Smooth muscle cell (in vitro differentiated cells): ENCODE data around the gene ELAVL3. TPM values are rescaled to one million over a fixed set of nuclear protein-coding genes. Genes with fewer than 3 reads are reported as not detected.
"Not testable (repeated sequence)": the region's sequence is repeated elsewhere in the genome, so short reads cannot be mapped to it uniquely, and the experiment has no call there.

Source experiments
- DNase-seq: peaks from one replicate; lab custom pipeline; 2025; ENCODE audit not compliant: unreplicated experiment; lab: John Stamatoyannopoulos, UW
- H2AFZ ChIP-seq: fragments of 200-600 bp; sonication (generic); 2 replicates; pipeline ENCODE4 v1.6.0; 2016; ENCODE audit warnings: antibody characterized with exemption, low read depth, mild to moderate bottlenecking
- H3F3A ChIP-seq: fragments of 200-600 bp; sonication (generic); 2 replicates; pipeline ENCODE4 v1.6.0; 2017; ENCODE audit warnings: antibody characterized with exemption, low read depth
- H3K27ac ChIP-seq: fragments of 200-600 bp; sonication (generic); 2 replicates; pipeline ENCODE4 v1.5.1; 2016; ENCODE audit warnings: low read depth, mild to moderate bottlenecking
- H3K27me3 ChIP-seq: fragments of 200-600 bp; sonication (generic); 2 replicates; pipeline ENCODE4 v1.6.1; 2016; ENCODE audit warnings: low read depth, mild to moderate bottlenecking
- H3K36me3 ChIP-seq: fragments of 200-600 bp; sonication (generic); 2 replicates; pipeline ENCODE4 v1.5.1; 2016; ENCODE audit warnings: low read depth
- H3K4me1 ChIP-seq: fragments of 200-600 bp; sonication (generic); 2 replicates; pipeline ENCODE4 v1.5.1; 2016; ENCODE audit warnings: low read depth
- H3K4me2 ChIP-seq: fragments of 200-600 bp; sonication (generic); 2 replicates; pipeline ENCODE4 v1.6.0; 2016; ENCODE audit warnings: mild to moderate bottlenecking
- H3K4me3 ChIP-seq: fragments of 200-600 bp; sonication (generic); 2 replicates; pipeline ENCODE4 v1.5.1; 2016; ENCODE audit warnings: mild to moderate bottlenecking
- H3K79me2 ChIP-seq: fragments of 200-600 bp; sonication (generic); 2 replicates; pipeline ENCODE4 v1.6.0; 2016; ENCODE audit warnings: low read depth, mild to moderate bottlenecking
- H3K9ac ChIP-seq: fragments of 200-600 bp; sonication (generic); 2 replicates; pipeline ENCODE4 v1.6.0; 2016; ENCODE audit warnings: low read depth
- H3K9me3 ChIP-seq: fragments of 200-600 bp; sonication (generic); replicated peaks from 2 replicates; pipeline ENCODE4 v1.5.1; 2016; ENCODE audit warnings: low read depth
- H4K20me1 ChIP-seq: fragments of 200-600 bp; sonication (generic); 2 replicates; pipeline ENCODE4 v1.6.0; 2016; ENCODE audit warnings: low read depth
- WGBS: methylation state at CpG from one replicate; pipeline ENCODE4 v1.1.7; 2016; ENCODE audit warnings: low lambda C conversion rate; 5-methylcytosine and 5-hydroxymethylcytosine counted together
- polyA plus RNA-seq: library from polyadenylated mRNA; unstranded; fragments of >200 nt; fragmentation: Nextera tagmentation; extraction: Ambion mirVana; gene quantifications from 2 replicates; pipeline ENCODE4 v1.2.1, GENCODE V29; 2016
- total RNA-seq: library from RNA; depleted of rRNA; stranded (reverse); fragments of >200 nt; gene quantifications from 2 replicates; pipeline ENCODE4 v1.2.3, GENCODE V29; 2014
- TF ChIP-seq, protein P1 (sequence below): fragments of 200-600 bp; sonication (generic); IDR thresholded peaks from 2 replicates; pipeline ENCODE4 v1.5.1; 2017; ENCODE audit warnings: borderline replicate concordance, mild to moderate bottlenecking, antibody characterized with exemption; ENCODE audit not compliant: insufficient read depth, poor library complexity, severe bottlenecking

The ELAVL3 gene
- total and polyA plus RNA-seq, 2 experiments from 2014 or later, result not detected

DNA sequence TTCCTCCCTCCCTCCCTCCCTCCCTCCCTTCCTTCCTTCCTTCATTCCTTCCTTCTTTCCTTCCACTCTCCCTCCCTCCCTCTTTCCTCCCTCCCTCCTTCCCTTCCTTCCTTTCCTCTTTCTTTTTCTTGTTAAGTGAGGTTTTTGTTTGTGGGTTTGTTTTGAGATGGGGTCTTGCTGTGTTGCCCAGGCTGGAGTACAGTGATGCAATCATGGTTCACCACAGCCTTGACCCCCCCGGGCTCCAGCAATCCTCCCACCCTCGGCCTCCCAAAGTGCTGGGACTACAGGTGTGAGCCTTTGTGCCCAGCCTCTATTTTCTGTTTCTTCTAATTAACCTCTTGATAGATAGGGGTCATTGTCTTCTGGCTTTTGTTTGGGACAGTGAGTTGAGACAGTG lies 19.4 kb downstream of the ELAVL3 start:
- no peaks in the 10 kb centered on the region for H3K9me3 ChIP-seq
- no peaks in the 10 kb centered on the region for H3K4me1 ChIP-seq
- no peak for DNase-seq
- no peaks in the 10 kb centered on the region for H3K36me3 ChIP-seq
- H3K79me2 ChIP-seq, result no peaks in the 10 kb centered on the region
- H3K27ac ChIP-seq, result no peak overlapping the region
- H3K9ac ChIP-seq, result no peak overlapping the region
- no peaks in the 10 kb centered on the region for H3K27me3 ChIP-seq
- H3K4me2 ChIP-seq, result no peak overlapping the region
- H4K20me1 ChIP-seq, result no peaks in the 10 kb centered on the region
- TF ChIP-seq, protein P1, sequence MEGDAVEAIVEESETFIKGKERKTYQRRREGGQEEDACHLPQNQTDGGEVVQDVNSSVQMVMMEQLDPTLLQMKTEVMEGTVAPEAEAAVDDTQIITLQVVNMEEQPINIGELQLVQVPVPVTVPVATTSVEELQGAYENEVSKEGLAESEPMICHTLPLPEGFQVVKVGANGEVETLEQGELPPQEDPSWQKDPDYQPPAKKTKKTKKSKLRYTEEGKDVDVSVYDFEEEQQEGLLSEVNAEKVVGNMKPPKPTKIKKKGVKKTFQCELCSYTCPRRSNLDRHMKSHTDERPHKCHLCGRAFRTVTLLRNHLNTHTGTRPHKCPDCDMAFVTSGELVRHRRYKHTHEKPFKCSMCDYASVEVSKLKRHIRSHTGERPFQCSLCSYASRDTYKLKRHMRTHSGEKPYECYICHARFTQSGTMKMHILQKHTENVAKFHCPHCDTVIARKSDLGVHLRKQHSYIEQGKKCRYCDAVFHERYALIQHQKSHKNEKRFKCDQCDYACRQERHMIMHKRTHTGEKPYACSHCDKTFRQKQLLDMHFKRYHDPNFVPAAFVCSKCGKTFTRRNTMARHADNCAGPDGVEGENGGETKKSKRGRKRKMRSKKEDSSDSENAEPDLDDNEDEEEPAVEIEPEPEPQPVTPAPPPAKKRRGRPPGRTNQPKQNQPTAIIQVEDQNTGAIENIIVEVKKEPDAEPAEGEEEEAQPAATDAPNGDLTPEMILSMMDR, result no peak
- no peaks in the 10 kb centered on the region for H3F3A ChIP-seq
- H2AFZ ChIP-seq, result no peak overlapping the region
- WGBS, result 75% methylated on average over 1 of the region's 2 CpGs
- H3K4me3 ChIP-seq, result no peak overlapping the region

DNA sequence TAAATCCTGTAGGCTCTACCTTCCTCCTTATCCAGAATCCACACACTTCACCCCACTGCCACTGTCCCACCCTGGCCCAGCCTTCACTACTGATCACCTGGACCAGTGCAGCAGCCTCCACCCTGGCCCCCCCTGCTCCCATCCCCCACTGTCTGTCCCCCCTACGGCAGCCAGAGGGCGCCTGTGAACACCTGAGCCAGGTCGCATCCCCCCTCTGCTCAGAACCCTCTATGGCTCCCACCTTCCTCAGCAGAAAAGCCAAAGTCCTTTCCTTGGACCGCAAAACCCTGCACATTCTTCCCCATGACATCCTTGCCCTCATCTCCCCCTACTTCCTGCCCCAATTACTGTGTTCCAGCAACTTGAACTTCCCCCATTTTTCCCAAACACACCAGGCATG lies 20.6 kb downstream of the ELAVL3 start:
- no peak overlapping the region for H3K4me3 ChIP-seq
- no peaks in the 10 kb centered on the region for H3K79me2 ChIP-seq
- no peaks in the 10 kb centered on the region for H3F3A ChIP-seq
- no peak for DNase-seq
- H3K36me3 ChIP-seq, result no peaks in the 10 kb centered on the region
- no peak overlapping the region for H3K9ac ChIP-seq
- H4K20me1 ChIP-seq, result no peaks in the 10 kb centered on the region
- TF ChIP-seq, protein P1, result peak; percentile 23
- H3K9me3 ChIP-seq, result no peaks in the 10 kb centered on the region
- WGBS, result 100% methylated on average over 1 of the region's 4 CpGs
- H3K4me1 ChIP-seq, result no peaks in the 10 kb centered on the region
- no peak overlapping the region for H3K4me2 ChIP-seq
- no peaks in the 10 kb centered on the region for H3K27me3 ChIP-seq
- H3K27ac ChIP-seq, result no peak overlapping the region
- H2AFZ ChIP-seq, result no peak overlapping the region

DNA sequence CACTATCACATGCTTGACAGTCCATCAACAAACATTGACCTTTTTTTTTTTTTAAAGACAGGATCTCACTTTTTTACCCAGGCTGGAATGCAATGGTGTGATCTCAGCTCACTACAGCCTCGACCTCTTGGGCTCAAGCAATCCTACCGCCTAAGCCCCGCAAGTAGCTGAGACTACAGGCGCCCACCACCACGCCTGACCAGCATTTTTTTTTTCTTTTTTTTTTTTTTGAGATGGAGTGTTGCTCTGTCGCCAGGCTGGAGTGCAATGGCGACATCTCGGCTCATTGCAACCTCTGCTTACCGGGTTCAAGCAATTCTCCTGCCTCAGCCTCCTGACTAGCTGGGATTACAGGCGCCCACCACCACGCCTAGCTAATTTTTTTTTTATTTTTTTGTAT lies 21.9 kb downstream of the ELAVL3 start:
- not testable (repeated sequence) for H3K36me3 ChIP-seq, H4K20me1 ChIP-seq, H3K9ac ChIP-seq, H2AFZ ChIP-seq, H3K27me3 ChIP-seq, H3K9me3 ChIP-seq, DNase-seq, H3K79me2 ChIP-seq, H3K4me3 ChIP-seq, H3K4me2 ChIP-seq, H3K27ac ChIP-seq, H3F3A ChIP-seq, H3K4me1 ChIP-seq
- 90% methylated on average over 11 of the region's 11 CpGs for WGBS

DNA sequence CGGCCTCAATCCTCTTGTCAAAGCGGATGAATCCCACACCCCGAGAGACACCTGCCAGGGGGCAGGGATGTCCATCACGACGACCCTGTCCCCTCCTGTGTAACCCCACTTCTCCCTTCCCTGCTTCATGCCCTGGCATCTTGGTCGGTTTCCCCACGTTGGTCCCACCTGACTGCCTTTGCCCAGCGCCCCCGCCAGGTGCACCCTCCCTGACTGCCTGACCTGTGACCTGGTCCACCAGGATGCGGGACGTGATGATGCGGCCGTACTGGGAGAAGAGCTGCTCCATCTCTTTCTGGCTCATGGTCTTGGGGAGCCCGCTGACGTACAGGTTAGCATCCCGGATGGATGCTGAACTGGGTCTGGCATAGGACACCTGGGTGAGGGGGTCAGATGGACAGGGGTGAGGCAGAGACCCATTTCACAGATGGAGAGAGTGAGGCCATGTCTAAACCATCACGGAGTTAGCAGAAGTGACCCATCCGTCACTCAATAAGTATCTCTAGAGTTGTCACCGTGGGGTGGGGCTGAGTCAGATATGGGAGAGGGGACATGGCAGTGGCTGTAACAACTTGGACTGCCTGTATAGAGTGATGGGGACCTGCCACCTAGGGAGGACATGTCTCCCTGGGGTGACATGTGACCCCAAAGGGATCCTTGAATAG lies 22.5 kb downstream of the ELAVL3 start:
- Histone ChIP-seq H3K4me3 (no peak overlapping the region), H3K27ac (no peak overlapping the region), H4K20me1 (no peaks in the 10 kb centered on the region), H3F3A (no peaks in the 10 kb centered on the region), H3K9me3 (no peaks in the 10 kb centered on the region), H3K4me2 (no peak overlapping the region), H3K27me3 (no peaks in the 10 kb centered on the region), H3K4me1 (no peaks in the 10 kb centered on the region), H3K79me2 (no peaks in the 10 kb centered on the region), H3K9ac (no peak overlapping the region), H3K36me3 (no peaks in the 10 kb centered on the region), H2AFZ (no peak overlapping the region)
- TF ChIP-seq, protein P1, result no peak
- no peak for DNase-seq
- WGBS, result 92% methylated on average over 19 of the region's 19 CpGs
